Endothelial cell (in vitro differentiated cells): Measurements from ENCODE around the gene FGF12. TPM values are rescaled to one million over a fixed set of nuclear protein-coding genes. Genes with fewer than 3 reads are reported as not detected.
A peak's percentile ranks its signal among the peaks of the same experiment; 100 is the strongest.

ENCODE experiments used
- DNase-seq: peaks from one replicate; pipeline ENCODE4 v3.0.0; 2021; ENCODE audit warnings: low spot score
- H3K27ac Mint-ChIP-seq: one replicate; pipeline ENCODE4 v1.8.0; 2021; ENCODE audit warnings: mixed read lengths, inconsistent platforms; ENCODE audit not compliant: unreplicated experiment
- H3K27me3 Mint-ChIP-seq: one replicate; pipeline ENCODE4 v1.8.0; 2021; ENCODE audit warnings: mild to moderate bottlenecking, moderate library complexity, mixed read lengths, inconsistent platforms; ENCODE audit not compliant: unreplicated experiment
- H3K36me3 Mint-ChIP-seq: one replicate; pipeline ENCODE4 v1.8.0; 2021; ENCODE audit warnings: mild to moderate bottlenecking, low read depth, mixed read lengths, inconsistent platforms; ENCODE audit not compliant: unreplicated experiment
- H3K4me1 Mint-ChIP-seq: one replicate; pipeline ENCODE4 v1.8.0; 2021; ENCODE audit warnings: mild to moderate bottlenecking, mixed read lengths, inconsistent platforms; ENCODE audit not compliant: unreplicated experiment
- H3K4me3 Mint-ChIP-seq: one replicate; pipeline ENCODE4 v1.8.0; 2021; ENCODE audit warnings: mild to moderate bottlenecking, mixed read lengths, inconsistent platforms; ENCODE audit not compliant: unreplicated experiment
- H3K9me3 Mint-ChIP-seq: one replicate; pipeline ENCODE4 v1.8.0; 2021; ENCODE audit warnings: mixed read lengths, inconsistent platforms; ENCODE audit not compliant: unreplicated experiment
- CTCF ChIP-seq: fragments of 200-600 bp; sonication (generic); IDR thresholded peaks from one replicate; pipeline ENCODE4 v1.5.0; 2021; ENCODE audit warnings: antibody characterized with exemption; ENCODE audit not compliant: unreplicated experiment
- total RNA-seq: library from RNA; stranded (reverse); fragmentation: NEBNext Ultra II Directional; extraction: Animal tissue kit (Norgen Biotek cat#: 25700); gene quantifications from one replicate; pipeline ENCODE4 v1.2.1, GENCODE V29; 2021; ENCODE audit not compliant: unreplicated experiment

The FGF12 gene
- total RNA-seq, 1 donor from 2014 or later: 19.1 TPM

DNA sequence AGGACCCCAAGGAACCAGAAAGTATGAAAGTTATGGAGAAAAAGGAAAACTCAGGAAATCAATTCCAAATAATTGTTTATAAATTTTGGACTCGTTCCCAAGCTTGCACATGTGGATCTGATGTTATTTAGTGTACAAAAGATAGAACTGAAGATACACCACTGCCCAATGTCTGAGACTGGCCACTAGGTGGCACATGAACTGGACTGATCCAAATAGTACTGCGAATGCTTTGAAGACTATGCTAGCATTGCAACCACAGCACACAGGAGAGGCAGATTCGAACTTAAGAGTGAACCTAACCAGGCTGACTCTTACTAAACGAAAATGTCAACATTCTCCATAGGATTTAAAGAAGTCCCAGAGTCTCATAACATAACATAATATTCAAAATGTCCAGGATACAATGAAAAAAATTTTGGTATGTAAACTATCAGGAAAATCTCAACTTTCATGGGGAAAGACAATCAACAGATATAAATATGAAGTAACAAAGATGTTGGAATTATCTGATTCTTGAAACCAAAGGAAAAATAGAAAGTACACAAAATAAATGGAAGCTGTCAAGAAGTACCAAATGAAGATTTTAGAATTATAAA, 596.7 kb downstream of the FGF12 start:
- peak; percentile 57 for DNase-seq
- Mint-ChIP-seq H3K4me3 (no peak overlapping the region), H3K4me1 (no peaks in the 10 kb centered on the region), H3K36me3 (no peaks in the 10 kb centered on the region), H3K9me3 (no peaks in the 10 kb centered on the region), H3K27me3 (no peaks in the 10 kb centered on the region), H3K27ac (no peak overlapping the region)
- TF ChIP-seq CTCF: peak; percentile 90

DNA sequence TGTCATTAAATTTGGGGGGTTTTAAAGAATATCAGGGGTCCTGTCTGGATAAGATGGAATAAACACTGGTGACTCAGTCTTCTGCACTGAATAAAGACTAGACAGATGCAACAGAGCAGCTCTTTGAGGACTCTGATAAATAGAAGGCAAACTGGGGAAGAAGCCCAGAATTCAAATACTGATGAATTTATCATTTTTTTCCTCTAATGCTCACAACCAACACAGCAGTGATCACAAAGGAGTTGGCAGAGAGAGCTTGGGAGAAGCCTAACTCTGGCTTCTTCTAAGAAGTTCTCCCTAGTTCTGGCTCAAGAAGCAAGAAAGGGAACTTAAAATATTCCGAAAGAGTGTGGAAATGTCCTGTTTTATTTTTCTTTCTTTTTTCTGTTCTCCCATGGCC, 597.8 kb downstream of the FGF12 start:
- no peak for DNase-seq
- no peak for TF ChIP-seq CTCF
- Mint-ChIP-seq H3K36me3 (no peaks in the 10 kb centered on the region), H3K27ac (no peak overlapping the region), H3K4me3 (no peak overlapping the region), H3K4me1 (no peaks in the 10 kb centered on the region), H3K9me3 (no peaks in the 10 kb centered on the region), H3K27me3 (no peaks in the 10 kb centered on the region)

DNA sequence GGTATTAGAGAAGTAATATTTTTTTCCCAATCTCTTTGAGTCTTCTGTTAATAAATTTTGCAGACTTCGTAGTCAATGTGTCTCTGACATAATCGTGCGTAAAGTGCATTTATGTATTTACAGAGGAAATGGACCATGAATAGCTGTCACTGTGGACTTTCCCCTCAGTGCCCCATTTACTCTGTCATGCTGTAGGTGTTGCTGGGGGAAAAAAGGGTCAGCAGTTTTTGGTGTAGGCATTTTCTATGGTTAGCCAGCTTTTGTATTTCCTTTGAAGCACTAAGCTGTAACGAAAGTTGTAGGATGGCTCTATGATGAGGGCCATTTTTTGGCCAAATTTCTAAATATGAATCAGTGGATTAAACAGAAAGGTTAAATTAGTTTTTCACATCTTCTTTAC, 598.4 kb downstream of the FGF12 start:
- Mint-ChIP-seq H3K27ac (no peak overlapping the region), H3K4me1 (no peaks in the 10 kb centered on the region), H3K27me3 (no peaks in the 10 kb centered on the region), H3K4me3 (no peak overlapping the region), H3K9me3 (no peaks in the 10 kb centered on the region), H3K36me3 (no peaks in the 10 kb centered on the region)
- no peak for TF ChIP-seq CTCF
- no peak for DNase-seq

GRCh38 chr3:192128060-192128459, 599.3 kb downstream of the FGF12 start:
- no peaks in the 10 kb centered on the region for H3K36me3 Mint-ChIP-seq
- H3K9me3 Mint-ChIP-seq: no peaks in the 10 kb centered on the region
- no peaks in the 10 kb centered on the region for H3K4me1 Mint-ChIP-seq
- no peak for TF ChIP-seq CTCF
- DNase-seq: no peak
- H3K4me3 Mint-ChIP-seq: no peak overlapping the region
- no peaks in the 10 kb centered on the region for H3K27me3 Mint-ChIP-seq
- H3K27ac Mint-ChIP-seq: no peak overlapping the region

GRCh38 chr3:192122832-192123594, 604.3 kb downstream of the FGF12 start:
- Mint-ChIP-seq H3K27me3 (no peaks in the 10 kb centered on the region), H3K36me3 (no peaks in the 10 kb centered on the region)
- no peak for DNase-seq

More at GRCh38 chr3:192122832-192123594, 604.3 kb downstream of the FGF12 start:
- H3K9me3 Mint-ChIP-seq: no peaks in the 10 kb centered on the region
- H3K4me1 Mint-ChIP-seq: no peaks in the 10 kb centered on the region
- H3K4me3 Mint-ChIP-seq: no peak overlapping the region
- no peak for TF ChIP-seq CTCF
- H3K27ac Mint-ChIP-seq: no peak overlapping the region
